ENCODE data around the gene PC.
A peak's percentile ranks its signal among the peaks of the same experiment; 100 is the strongest.

Gene PC

DNA sequence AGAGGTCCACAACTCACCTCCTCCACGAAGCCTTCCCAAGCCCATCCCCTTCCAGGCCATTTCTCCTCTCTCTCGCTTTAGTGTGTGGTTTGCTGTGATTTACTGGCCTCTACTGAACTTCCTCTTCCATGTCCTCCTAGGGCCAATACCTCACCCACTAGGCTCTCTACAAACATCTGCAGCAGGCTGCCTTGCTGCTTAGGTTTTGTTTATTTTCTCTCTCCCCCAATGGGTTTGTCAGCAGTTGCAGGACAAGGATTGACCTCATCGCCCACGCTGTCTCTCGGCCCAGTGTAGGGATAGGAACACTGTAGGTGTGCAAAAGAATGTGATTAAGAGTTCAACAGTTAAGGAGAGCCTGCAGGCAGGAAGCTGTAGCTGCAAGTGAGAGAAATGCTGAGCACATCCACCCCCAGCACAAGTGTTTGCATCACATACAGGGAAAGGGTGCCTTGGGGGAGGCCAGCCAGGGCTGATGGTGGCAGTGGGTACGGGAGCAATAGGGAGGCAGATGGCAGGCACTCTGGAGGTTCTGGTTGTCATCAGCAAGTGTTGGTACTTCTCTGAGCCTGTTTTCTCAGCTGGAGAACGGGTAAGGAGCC lies 1.4 kb downstream of the PC start:
- peak; percentile 95 for DNase-seq (ENCODE audit: low read depth)
- TF ChIP-seq, protein P1, sequence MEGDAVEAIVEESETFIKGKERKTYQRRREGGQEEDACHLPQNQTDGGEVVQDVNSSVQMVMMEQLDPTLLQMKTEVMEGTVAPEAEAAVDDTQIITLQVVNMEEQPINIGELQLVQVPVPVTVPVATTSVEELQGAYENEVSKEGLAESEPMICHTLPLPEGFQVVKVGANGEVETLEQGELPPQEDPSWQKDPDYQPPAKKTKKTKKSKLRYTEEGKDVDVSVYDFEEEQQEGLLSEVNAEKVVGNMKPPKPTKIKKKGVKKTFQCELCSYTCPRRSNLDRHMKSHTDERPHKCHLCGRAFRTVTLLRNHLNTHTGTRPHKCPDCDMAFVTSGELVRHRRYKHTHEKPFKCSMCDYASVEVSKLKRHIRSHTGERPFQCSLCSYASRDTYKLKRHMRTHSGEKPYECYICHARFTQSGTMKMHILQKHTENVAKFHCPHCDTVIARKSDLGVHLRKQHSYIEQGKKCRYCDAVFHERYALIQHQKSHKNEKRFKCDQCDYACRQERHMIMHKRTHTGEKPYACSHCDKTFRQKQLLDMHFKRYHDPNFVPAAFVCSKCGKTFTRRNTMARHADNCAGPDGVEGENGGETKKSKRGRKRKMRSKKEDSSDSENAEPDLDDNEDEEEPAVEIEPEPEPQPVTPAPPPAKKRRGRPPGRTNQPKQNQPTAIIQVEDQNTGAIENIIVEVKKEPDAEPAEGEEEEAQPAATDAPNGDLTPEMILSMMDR (conservative IDR thresholded peaks at IDR 0.05; ENCODE audit: control insufficient read depth, insufficient read depth, low read depth, low read length): peak; percentile 21
- H3K4me3 ChIP-seq (ENCODE audit: control insufficient read depth, low read depth, low read length): peak overlapping the region; percentile 49

DNA sequence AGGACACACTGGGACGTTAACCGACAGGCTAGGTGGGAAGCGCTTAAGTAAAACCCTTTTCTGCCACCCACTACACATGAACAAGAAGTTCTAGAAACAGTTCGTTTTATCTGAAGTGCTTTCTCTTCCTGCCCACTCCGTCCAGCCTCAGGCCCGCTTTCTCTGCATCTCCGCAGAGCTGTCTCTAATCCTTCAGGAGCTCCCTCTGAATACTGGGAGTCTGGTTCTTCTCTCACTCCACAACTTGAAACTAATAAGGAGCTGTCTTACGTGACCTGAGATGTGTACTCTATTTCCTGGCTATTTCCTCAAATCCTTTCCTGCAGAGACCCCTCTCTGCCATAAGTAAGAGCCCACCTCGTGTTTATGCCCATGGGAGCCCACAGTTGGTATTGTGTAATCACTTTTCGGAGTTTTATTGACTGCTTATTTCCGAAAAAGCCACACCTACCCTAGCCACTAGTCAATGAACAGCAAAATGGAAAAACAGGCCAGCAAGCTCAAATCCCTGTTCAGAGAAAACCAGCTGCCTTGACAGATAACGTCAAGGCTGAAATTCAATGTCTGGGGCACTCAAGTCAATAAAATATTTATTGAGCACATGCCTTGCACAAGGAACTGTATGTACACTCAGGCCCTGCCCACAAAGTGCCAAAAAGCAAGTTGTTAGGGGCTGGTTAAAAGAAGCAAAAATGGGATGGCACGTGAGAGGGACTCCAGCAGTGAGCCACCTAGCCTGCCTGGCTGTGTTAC lies 4.9 kb downstream of the PC start:
- TF ChIP-seq, protein P1 (conservative IDR thresholded peaks at IDR 0.05; ENCODE audit: control insufficient read depth, insufficient read depth, low read depth, low read length): no peak
- DNase-seq (ENCODE audit: low read depth): no peak
- H3K4me3 ChIP-seq (ENCODE audit: control insufficient read depth, low read depth, low read length): no peak overlapping the region

DNA sequence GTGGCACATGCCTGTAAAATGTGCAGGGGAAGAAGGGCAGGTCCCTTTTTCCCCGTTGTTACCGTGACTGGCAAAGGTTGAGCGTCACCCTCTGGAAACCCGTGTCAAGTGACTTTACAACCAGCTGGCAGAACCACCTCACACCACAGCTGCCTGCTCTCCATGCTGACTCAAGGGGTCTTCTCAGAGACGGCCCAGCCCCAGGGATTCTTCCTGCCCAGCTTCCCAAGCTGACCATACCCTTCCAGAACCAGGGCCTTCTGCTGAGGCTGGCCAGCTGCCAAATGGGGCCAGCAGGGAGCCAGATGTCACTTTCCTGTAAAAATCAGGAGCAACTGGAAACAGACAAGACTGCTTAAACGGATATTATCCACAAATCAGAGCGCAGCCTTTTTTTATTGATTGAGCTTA lies 6.3 kb downstream of the PC start:
- TF ChIP-seq, protein P1 (conservative IDR thresholded peaks at IDR 0.05; ENCODE audit: control insufficient read depth, insufficient read depth, low read depth, low read length): no peak
- no peak overlapping the region for H3K4me3 ChIP-seq (ENCODE audit: control insufficient read depth, low read depth, low read length)
- peak; percentile 55 for DNase-seq (ENCODE audit: low read depth)

DNA sequence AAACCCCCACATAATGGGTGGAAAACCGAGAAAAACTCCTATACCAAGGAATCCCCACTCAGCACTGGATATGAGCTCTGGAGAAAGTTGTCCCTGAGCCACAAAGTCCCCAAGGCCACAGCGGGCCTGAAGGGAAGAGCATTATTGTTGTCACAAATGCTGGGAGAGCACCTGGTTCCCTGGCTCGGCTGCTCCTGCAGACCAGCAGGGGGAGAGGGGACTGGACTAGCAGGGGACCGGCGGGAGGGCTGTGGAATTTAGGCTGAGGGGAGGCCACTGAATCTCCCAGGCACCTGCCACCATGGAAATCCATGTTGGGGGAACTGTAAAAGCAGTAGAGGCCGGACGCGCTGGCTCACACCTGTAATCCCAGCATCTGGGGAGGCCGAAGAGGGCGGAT lies 7.0 kb downstream of the PC start:
- no peak for DNase-seq (ENCODE audit: low read depth)
- TF ChIP-seq, protein P1 (conservative IDR thresholded peaks at IDR 0.05; ENCODE audit: control insufficient read depth, insufficient read depth, low read depth, low read length): no peak
- H3K4me3 ChIP-seq (ENCODE audit: control insufficient read depth, low read depth, low read length): no peak overlapping the region

DNA sequence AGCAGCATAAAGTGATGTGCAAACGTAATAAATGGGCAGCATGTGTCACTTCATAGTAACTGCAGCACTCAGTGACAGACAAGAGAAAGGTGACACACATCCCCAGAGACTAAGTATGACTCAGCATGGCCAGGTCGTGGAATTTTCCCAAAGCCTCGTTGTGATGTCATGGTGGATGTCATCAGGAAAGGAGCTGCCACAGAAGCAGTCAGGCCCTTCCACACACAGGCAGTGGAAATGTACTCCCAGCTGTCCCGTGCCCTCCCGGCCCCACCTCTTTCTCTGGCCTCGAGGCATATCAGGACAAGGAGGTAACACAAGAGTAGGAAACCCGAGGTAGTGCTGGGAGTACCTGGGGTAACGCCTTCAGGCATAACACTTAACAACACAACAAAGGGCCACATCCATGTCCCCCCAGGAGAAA lies 8.1 kb downstream of the PC start:
- DNase-seq (ENCODE audit: low read depth): peak; percentile 87
- no peak overlapping the region for H3K4me3 ChIP-seq (ENCODE audit: control insufficient read depth, low read depth, low read length)
- TF ChIP-seq, protein P1 (conservative IDR thresholded peaks at IDR 0.05; ENCODE audit: control insufficient read depth, insufficient read depth, low read depth, low read length): no peak

DNA sequence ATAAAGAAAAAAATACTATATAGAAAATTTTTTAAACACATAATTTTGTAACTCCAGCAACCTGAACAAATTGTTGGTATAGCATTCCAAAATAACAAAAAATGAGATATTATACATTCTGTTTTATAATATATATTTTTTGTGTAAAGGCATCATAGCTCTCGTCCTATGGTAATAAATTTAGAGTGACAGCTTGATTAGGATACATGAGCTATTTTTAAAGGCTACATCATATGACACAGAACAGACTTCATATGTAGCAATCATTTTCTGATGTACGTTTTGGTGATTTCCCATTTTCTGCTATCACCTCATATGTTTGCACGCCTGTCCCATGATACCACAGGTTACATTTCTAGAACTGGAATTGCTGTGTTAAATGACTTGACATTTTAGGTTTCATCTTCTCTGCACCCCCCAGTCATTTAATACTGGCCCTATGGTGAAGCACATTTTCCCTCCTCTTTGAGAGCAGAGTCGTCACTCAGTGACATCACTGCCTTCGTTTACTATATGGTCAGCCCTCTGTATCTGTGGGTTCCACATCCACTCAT lies 19.5 kb downstream of the PC start:
- DNase-seq (ENCODE audit: low read depth): no peak
- TF ChIP-seq, protein P1 (conservative IDR thresholded peaks at IDR 0.05; ENCODE audit: control insufficient read depth, insufficient read depth, low read depth, low read length): no peak
- H3K4me3 ChIP-seq (ENCODE audit: control insufficient read depth, low read depth, low read length): no peak overlapping the region
